HT1080 (cell line): ENCODE data around the gene LRMDA. TPM values are rescaled to one million over a fixed set of nuclear protein-coding genes. Genes with fewer than 3 reads are reported as not detected.

Source experiments
- DNase-seq: peaks from one replicate; pipeline ENCODE4 v3.0.0-alpha.2; 2015; ENCODE audit warnings: low read depth
- total RNA-seq: library from RNA; depleted of rRNA; stranded (reverse); fragments of >200 nt; shearing (Covaris generic); gene quantifications from 2 replicates; pipeline ENCODE4 v1.2.3, GENCODE V29; 2014

The LRMDA gene
- total RNA-seq, 1 experiment from 2014 or later: not detected

DNA sequence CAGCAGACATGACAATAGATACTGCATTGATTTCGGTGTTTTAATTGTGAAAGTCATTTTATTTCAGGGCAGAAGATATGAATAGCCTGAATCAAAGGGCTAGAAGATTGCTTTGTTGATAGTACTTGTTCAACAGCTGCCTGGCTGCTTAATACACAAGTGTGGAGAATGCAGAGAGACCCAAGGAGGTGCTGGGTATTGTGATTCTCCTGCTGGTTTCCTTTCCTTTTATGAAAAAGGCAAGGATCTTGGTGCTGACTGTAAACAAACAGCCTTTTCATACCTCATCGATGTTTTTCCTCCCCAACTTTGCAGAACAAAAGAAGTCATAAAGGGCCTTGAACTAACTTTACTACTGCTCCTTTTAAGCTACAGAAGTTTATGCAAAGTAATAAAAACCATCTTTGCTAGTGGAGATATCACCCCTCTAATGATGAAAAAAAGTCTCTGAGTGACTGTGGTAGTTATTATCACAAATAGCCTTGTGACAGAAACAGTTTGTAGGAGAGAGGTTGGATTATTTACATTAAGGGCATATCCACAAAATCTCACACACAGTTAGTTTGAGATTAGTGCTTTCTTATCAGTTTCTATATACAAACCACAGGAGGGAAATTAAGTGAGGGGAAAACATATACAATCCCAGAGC lies 800.0 kb downstream of the LRMDA start:
- DNase-seq: no peak

DNA sequence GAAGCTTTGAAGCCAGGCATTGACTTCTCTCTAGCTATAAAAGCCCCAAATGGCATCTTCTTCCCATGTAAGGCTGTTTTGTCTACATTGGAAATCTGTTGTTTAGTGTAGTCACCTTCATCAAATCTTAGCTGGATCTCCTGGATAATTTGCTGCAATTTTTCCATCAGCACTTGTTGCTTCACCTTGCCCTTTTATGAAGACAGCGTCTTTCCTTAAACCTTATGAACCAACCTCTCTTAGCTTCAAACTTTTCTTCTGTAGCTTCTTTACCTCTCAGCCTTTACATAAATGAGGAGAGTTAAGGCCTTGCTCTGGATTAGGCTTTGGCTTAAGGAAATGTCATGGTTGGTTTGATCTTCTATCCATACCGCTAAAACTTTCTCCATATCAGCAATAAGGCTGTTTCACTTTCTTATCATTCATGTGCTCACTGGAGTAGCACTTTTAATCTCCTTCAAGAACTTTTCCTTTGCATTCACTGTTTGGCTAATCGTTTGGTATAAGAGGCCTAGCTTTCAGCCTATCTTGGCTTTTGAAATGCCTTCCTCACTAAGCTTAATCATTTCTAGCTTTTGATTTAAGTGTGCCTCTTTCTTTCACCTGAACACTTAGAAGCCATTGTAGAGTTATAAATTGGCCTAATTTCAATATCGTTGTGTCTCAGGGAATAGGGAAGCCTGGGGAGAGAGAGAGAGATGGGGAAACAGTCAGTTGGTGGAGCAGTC lies 803.2 kb downstream of the LRMDA start:
- DNase-seq: no peak

DNA sequence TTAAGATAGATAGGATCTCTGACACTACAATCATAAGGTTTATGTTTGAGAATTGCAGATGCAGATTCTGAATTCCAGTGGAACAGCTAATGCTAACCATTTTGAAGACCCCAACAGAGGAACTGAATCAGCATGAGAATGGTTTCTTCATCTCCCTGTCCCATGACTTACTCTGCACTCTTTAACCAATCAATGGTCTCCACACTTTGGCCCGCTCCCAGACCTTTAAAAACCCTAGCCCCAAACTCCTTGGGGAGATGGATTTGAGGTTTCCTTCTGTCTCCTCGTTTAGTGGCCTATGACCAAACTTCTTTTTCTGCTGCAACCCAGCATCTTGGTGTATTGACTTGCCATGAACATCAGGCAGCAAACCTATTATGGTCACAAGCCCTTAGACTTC lies 804.9 kb downstream of the LRMDA start:
- no peak for DNase-seq

DNA sequence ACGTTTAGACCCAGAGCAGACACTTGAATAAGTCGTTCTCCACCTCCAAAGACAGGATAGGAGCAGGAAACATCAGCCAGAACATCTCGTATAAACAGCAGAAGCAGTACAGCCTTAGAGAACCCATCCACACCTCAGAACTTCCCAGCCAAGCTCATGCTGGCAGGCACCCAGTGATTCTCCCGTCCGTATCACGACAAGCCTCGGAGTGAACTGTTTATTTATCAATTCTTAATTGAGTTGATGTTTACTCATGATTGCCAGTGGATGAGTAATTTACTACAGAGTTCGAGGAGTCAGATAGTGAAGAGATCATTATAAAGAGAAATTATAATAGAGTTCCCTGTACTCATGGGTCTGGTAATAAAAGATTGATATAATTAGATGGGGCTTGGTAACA lies 811.5 kb downstream of the LRMDA start:
- DNase-seq: no peak

DNA sequence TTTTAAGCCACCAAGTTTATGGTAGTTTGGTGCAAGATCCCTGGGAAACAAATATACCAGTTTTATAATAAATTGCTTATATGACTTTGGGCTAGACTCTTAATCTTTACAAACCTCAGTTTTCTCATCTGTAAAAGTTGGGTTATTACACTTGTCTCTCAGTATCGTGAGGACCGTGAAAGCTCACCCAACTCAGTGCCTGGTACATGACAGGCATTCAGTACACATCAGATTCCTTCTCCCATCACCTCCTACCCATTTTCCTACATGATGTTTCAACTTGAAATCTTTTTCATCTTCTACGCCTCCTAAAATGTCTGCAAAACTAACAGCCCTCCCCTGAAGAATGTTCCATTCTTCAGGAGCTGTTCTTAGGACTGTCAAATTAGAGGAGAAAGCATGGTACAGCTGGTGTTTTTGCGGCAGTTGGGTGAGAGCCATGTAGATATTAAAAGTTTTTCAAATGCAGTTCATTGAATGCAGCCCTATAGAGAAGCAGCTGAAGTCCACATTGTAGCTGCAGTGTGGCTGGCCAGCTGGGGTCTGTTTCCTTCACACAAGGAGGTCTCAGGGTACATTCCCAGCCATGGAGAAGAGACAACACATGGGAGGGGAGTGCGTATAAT lies 812.8 kb downstream of the LRMDA start:
- no peak for DNase-seq

DNA sequence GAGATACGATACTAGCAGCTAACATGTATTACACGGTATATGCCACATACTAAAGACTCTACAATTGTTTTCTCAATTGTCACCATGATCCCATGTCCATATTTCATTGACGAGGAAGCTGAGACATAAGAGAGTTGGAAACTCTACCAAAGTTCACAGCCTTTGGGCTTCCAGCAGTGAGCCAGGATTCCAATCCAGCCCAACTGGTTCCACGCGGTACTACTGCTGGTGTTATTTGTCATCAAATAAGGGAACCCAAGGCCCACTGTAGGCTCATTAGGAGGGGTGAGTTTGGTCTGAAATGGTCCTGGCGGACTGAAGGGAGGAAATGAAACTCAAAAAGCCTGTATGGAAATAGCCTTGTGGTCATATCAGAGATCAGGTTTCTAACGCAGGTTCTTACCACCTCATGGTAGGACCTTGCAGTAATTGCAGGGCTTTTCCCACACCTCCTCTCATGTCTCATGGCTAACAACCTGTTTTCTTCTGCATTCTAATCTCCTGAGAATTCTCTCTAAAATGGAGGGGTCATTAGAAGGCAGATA lies 814.6 kb downstream of the LRMDA start:
- DNase-seq: no peak

DNA sequence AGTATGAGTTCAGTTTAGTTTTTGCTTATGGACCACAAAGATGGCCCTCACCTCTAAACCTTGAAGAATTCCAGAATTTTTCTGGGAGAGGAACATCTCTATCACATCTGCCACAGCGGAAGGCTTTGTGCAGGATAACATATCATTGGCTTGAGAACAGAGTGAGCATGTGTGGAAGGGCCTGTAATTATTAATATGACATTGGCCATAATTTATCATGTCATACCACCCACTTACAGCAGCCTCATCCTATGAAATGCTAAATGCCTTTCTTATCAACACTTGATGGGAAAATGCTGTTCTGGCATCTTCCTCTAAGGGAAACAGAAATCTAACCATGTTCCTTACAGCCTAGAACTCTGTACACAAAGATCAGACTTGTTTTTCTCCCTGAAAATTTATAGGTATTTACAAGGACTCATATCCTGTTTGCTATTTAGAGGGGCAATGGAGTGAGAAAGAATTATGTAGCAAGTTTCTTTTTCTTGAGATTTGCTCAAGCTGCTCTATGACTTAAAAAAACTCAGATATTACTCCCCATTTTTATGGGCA lies 817.3 kb downstream of the LRMDA start:
- no peak for DNase-seq

GRCh38 chr10:76251841-76252671 lies 820.6 kb downstream of the LRMDA start:
- DNase-seq: no peak

DNA sequence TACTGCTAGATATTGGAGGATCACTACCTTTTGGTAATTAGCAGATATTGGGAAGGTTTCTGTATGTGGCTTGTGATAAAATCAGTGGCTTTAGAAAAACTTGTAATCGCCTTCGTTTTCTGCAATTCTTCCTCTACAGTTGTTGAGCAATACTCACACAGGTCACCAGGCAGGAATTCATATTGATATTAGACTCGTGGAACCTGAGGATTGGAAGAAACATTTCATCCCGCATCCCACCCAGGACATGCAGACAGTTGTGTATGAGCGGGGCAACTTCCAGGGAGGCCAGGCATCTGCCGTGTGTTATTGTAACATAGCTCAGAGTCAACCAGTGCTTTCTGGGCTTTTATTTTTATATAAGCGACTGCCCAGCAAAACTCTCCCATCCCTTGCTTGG lies 821.3 kb downstream of the LRMDA start:
- DNase-seq: no peak

DNA sequence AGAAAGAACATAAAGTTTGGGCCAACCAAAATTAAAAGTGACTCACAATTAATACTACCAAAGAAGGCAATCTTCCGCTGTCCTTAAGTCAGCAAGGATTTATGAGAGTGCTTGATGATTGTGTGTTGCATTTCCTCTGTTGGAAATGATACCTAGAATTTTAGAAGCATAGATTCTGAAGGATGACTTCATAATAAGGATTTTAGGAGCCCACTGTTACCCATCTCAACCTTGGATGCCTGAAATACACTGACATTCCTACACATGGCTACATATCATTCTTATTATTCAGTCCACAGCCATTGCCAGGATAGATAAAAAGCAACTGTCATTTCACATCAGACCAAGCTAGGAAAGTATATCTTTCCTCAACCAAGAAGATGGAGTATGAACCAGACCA lies 823.8 kb downstream of the LRMDA start:
- no peak for DNase-seq

GRCh38 chr10:76257816-76258215 lies 826.4 kb downstream of the LRMDA start:
- DNase-seq: no peak

GRCh38 chr10:76265441-76266113 lies 834.2 kb downstream of the LRMDA start:
- DNase-seq: no peak

DNA sequence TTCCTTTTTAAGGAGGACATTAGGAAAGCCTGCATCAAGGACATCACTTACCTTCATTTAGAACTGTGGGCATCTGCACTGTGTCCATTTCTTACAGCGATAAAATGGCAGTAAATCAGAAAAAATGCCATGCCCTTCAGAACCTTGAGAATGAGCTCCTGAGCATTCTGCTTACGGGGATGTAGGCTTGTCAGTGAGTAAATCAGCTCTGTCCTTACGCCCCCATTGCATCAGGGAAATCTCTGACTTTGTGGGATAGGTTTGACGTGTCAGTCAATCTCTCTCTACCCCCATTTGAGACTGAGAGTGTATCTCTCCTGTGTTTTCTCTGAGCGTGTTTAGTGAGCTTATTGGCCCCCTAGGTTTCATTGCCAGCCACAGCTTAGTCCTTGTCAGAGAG lies 837.1 kb downstream of the LRMDA start:
- DNase-seq: no peak

GRCh38 chr10:76268954-76269353 lies 837.5 kb downstream of the LRMDA start:
- DNase-seq: no peak

- no peak for DNase-seq
Measured at GRCh38 chr10:76270464-76270863, 839.0 kb downstream of the LRMDA start.

DNA sequence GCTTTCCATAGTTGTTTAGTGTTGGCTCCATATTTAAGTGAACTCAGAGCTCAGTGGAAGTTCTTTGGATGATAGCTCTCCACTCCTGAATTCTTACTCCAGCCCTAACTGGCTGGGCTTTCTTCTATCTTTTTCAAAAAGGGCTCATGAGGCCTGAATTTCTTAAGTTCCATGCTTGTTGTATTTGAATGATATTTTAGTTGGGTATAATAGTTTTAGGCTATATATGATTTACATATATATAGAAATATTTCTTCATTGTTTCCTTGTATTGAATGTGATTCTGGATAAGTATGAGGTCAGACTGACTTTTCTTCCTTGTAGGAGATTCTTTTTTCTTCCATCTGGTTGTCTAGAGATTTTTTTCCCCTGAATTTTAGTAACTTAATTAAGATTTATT lies 843.5 kb downstream of the LRMDA start:
- no peak for DNase-seq

- no peak for DNase-seq
Measured at GRCh38 chr10:76278811-76279460, 847.5 kb downstream of the LRMDA start.

GRCh38 chr10:76281659-76282058 lies 850.2 kb downstream of the LRMDA start:
- DNase-seq: no peak

DNA sequence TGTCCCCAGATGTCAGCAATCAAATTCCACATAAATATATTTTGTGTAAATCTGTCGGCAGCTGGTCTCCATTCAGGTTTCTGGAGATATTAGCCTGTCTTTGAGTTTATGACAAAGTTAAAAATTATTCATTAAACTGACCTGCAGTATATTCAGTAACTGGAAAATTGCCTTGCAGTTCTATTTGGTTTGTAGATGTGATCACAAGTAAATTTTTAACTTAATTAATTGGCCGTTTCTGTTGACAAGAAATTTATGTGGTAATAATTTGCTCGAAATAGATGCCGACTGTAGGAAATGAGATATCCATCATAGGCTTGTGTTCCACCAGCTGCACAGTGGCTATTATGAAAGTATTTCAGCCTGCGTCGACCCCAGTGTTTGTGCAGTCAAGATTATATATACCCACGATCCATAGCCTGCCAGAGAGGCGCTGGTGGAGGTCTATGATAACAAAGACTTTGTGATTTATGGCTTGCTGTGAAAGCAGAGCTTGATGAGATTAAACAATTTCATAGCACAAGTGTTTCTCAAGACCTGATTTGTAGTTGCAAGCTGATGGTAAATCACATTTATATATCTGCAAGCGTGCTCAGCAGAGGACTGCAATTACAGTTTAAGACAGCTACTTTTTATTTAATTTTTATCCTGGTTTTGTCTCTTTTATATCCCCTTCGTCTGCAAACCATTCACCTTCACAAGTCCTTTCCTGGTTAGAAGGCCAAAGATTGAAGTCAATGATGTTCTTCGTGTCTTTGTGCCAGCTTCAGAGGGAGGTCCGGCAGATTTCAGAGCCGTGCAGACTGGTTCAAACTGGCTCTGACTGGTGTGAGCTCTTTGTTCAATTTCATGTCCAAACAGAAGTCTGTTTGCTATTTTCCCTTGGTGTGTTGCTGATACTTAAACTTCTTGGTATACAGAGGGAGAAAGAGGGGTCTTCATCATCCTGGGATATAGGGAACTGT lies 850.9 kb downstream of the LRMDA start:
- no peak for DNase-seq
